GM12865 (cell line): Measurements from ENCODE around the gene KCNJ18.
"Not testable (repeated sequence)": the region's sequence is repeated elsewhere in the genome, so short reads cannot be mapped to it uniquely, and the experiment has no call there.

ENCODE experiments used
- DNase-seq: peaks from one replicate; pipeline ENCODE4 v3.0.0; 2010; ENCODE audit warnings: low read depth
- H3K4me3 ChIP-seq: 2 replicates; pipeline ENCODE4 v1.5.1; 2011; ENCODE audit warnings: mild to moderate bottlenecking, low read depth, low read length, control low read depth
- CTCF ChIP-seq: IDR thresholded peaks from 2 replicates; pipeline ENCODE4 v1.5.1; 2011; ENCODE audit warnings: low read length, control low read depth, low read depth, inconsistent platforms; ENCODE audit not compliant: insufficient read depth; ENCODE audit errors: missing control alignments

Gene KCNJ18

GRCh38 chr17:21677126-21677910 lies 15.0 kb upstream of the KCNJ18 start:
- TF ChIP-seq CTCF, result no peak
- H3K4me3 ChIP-seq, result no peak overlapping the region

GRCh38 chr17:21677911-21678310 lies 14.4 kb upstream of the KCNJ18 start:
- no peak for DNase-seq
- H3K4me3 ChIP-seq, result no peak overlapping the region
- no peak for TF ChIP-seq CTCF

More at GRCh38 chr17:21677126-21677910, 15.0 kb upstream of the KCNJ18 start:
- no peak for DNase-seq

- TF ChIP-seq CTCF, result no peak
- no peak overlapping the region for H3K4me3 ChIP-seq
- no peak for DNase-seq
Observed at GRCh38 chr17:21678393-21679081, 13.8 kb upstream of the KCNJ18 start.

GRCh38 chr17:21679256-21680146 lies 12.8 kb upstream of the KCNJ18 start:
- no peak for TF ChIP-seq CTCF
- no peak for DNase-seq
- no peak overlapping the region for H3K4me3 ChIP-seq

GRCh38 chr17:21680366-21680765 lies 12.0 kb upstream of the KCNJ18 start:
- DNase-seq, result no peak
- no peak overlapping the region for H3K4me3 ChIP-seq
- TF ChIP-seq CTCF, result no peak

GRCh38 chr17:21680850-21681351 lies 11.4 kb upstream of the KCNJ18 start:
- DNase-seq, H3K4me3 ChIP-seq: not testable (repeated sequence)

- H3K4me3 ChIP-seq, DNase-seq: not testable (repeated sequence)
Observed at GRCh38 chr17:21681576-21681975, 10.7 kb upstream of the KCNJ18 start.

GRCh38 chr17:21682130-21682529 lies 10.2 kb upstream of the KCNJ18 start:
- DNase-seq, H3K4me3 ChIP-seq: not testable (repeated sequence)

- not testable (repeated sequence) for H3K4me3 ChIP-seq, DNase-seq
Observed at GRCh38 chr17:21683142-21683712, 9.1 kb upstream of the KCNJ18 start.

- not testable (repeated sequence) for DNase-seq, H3K4me3 ChIP-seq
Observed at GRCh38 chr17:21683897-21684296, 8.4 kb upstream of the KCNJ18 start.

- H3K4me3 ChIP-seq, DNase-seq: not testable (repeated sequence)
Observed at GRCh38 chr17:21684384-21684783, 7.9 kb upstream of the KCNJ18 start.
